ENCODE data around the gene MRTO4.

The MRTO4 gene

GRCh38 chr1:19219451-19219850 is 32.2 kb upstream of the MRTO4 start:
- DNase-seq (ENCODE audit: low spot score) (no peak), ATAC-seq (ENCODE audit: low read depth) (no peak)
- no peak overlapping the region for H3K27ac ChIP-seq (ENCODE audit: poor library complexity, severe bottlenecking)
- no peaks in the 10 kb centered on the region for H3K9me3 ChIP-seq (ENCODE audit: severe bottlenecking)
- H3K27me3 ChIP-seq (ENCODE audit: insufficient read depth, poor library complexity, severe bottlenecking) = no peaks in the 10 kb centered on the region
- H3K36me3 ChIP-seq (ENCODE audit: low read depth) = peaks cover 91% of the 10 kb centered on the region
- TF ChIP-seq CTCF (IDR thresholded peaks at IDR 0.05; ENCODE audit: poor library complexity, severe bottlenecking) = no peak
- no peaks in the 10 kb centered on the region for H3K4me1 ChIP-seq (ENCODE audit: insufficient read depth, poor library complexity, severe bottlenecking)
- no peak overlapping the region for H3K4me3 ChIP-seq (ENCODE audit: severe bottlenecking)

GRCh38 chr1:19220080-19220846 is 31.3 kb upstream of the MRTO4 start:
- ATAC-seq (ENCODE audit: low read depth) = no peak
- Histone ChIP-seq H3K27me3 (ENCODE audit: insufficient read depth, poor library complexity, severe bottlenecking) (no peaks in the 10 kb centered on the region), H3K4me1 (ENCODE audit: insufficient read depth, poor library complexity, severe bottlenecking) (no peaks in the 10 kb centered on the region), H3K4me3 (ENCODE audit: severe bottlenecking) (no peak overlapping the region), H3K27ac (ENCODE audit: poor library complexity, severe bottlenecking) (no peak overlapping the region), H3K36me3 (ENCODE audit: low read depth) (peaks cover 95% of the 10 kb centered on the region), H3K9me3 (ENCODE audit: severe bottlenecking) (no peaks in the 10 kb centered on the region)
- DNase-seq (ENCODE audit: low spot score) = no peak
- no peak for TF ChIP-seq CTCF (IDR thresholded peaks at IDR 0.05; ENCODE audit: poor library complexity, severe bottlenecking)

DNA sequence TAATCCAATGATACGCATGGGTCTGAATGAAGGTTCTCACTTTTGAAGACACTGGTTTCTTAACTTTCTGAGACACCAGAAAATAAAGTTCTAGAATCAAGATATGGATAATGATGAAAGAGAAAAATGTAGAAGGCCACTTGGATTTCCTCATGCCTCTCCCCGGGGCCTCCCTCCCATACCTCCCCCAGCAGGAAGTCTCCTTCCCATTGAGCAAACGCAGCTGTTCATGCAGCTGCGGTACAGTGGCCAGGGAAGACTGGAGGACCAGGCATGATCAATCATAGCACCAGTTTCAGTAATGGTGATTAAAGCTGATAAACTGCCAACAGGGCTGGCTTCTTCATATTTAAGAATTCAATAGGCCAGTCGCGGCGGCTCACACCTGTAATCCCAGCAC is 30.6 kb upstream of the MRTO4 start:
- Histone ChIP-seq H3K4me1 (ENCODE audit: insufficient read depth, poor library complexity, severe bottlenecking) (no peaks in the 10 kb centered on the region), H3K36me3 (ENCODE audit: low read depth) (peaks cover 94% of the 10 kb centered on the region), H3K9me3 (ENCODE audit: severe bottlenecking) (no peaks in the 10 kb centered on the region), H3K4me3 (ENCODE audit: severe bottlenecking) (no peak overlapping the region), H3K27ac (ENCODE audit: poor library complexity, severe bottlenecking) (no peak overlapping the region), H3K27me3 (ENCODE audit: insufficient read depth, poor library complexity, severe bottlenecking) (no peaks in the 10 kb centered on the region)
- no peak for ATAC-seq (ENCODE audit: low read depth)
- DNase-seq (ENCODE audit: low spot score) = no peak
- no peak for TF ChIP-seq CTCF (IDR thresholded peaks at IDR 0.05; ENCODE audit: poor library complexity, severe bottlenecking)

GRCh38 chr1:19222573-19222972 is 29.0 kb upstream of the MRTO4 start:
- Histone ChIP-seq H3K4me3 (ENCODE audit: severe bottlenecking) (no peak overlapping the region), H3K36me3 (ENCODE audit: low read depth) (peaks cover 96% of the 10 kb centered on the region), H3K4me1 (ENCODE audit: insufficient read depth, poor library complexity, severe bottlenecking) (no peaks in the 10 kb centered on the region), H3K9me3 (ENCODE audit: severe bottlenecking) (no peaks in the 10 kb centered on the region), H3K27me3 (ENCODE audit: insufficient read depth, poor library complexity, severe bottlenecking) (no peaks in the 10 kb centered on the region), H3K27ac (ENCODE audit: poor library complexity, severe bottlenecking) (no peak overlapping the region)
- DNase-seq (ENCODE audit: low spot score) (no peak), ATAC-seq (ENCODE audit: low read depth) (no peak)
- no peak for TF ChIP-seq CTCF (IDR thresholded peaks at IDR 0.05; ENCODE audit: poor library complexity, severe bottlenecking)
